SW480 (cell line): ENCODE results near the gene TEAD1.
A peak's percentile ranks its signal among the peaks of the same experiment; 100 is the strongest.

Experiments
- DNase-seq: peaks from one replicate; pipeline ENCODE4 v3.0.0-alpha.2; 2016; ENCODE audit warnings: low spot score

The TEAD1 gene

DNA sequence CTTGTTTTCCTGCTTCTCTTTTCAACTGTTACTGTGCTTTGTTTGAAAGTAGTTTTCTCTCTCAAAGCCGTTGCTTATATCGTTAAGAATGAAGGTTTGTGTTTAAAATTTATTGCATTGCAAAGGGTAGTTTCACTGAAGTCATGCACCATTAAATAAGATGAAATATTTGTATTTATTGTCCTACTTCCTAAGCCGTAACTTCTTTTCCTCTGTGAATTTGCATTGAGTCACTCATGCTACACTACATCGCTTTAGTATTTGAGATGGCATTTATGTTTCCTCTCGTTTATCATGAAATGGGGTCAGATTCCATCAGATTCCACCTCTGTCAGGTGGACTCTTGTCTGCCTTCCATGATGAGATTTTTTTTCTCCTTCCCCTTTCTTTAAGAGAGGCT, 269.1 kb downstream of the TEAD1 start:
- no peak for DNase-seq

DNA sequence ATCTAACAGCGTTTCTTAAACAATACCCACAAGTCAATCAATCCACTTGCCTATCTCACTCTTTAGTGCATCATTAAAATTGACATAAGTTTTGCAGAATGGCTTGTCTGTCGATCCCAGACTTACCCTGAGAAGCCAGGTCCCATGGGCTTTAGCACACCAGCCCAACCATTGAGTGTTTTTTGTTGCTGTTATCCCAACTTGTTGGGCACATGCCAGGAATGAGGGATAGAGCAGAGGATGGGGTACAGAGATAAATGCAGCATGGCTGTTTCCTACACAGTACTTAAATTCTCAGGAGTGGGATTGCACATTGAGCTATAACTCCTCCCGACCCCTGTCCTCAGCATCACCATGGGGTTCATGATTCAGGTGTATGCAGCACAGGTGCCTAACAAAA, 270.7 kb downstream of the TEAD1 start:
- no peak for DNase-seq

GRCh38 chr11:12949453-12949852, 275.2 kb downstream of the TEAD1 start:
- DNase-seq, result peak; percentile 17

DNA sequence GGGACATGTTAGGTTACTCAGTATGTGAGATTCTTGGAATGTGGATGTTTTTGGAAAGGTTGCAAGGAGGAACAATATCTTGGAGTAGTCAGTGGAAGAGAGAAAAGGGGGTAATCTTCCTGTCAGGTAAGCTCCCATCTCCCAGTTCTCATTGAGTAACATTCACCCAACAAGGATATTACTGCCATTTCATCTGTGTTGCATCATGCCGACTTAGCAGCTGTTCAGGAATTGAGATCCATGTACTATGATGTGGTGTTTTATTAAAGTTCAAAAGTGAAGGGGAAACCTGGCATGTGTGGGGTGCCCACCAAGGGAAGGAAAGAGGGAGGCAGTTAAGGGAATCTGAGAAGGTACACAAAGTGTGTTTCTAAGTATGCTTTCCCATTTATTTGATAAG, 276.4 kb downstream of the TEAD1 start:
- peak; percentile 56 for DNase-seq

- DNase-seq, result no peak
These were observed 277.2 kb downstream of the TEAD1 start for GRCh38 chr11:12951376-12951775.

GRCh38 chr11:12952094-12952493, 277.9 kb downstream of the TEAD1 start:
- no peak for DNase-seq

DNA sequence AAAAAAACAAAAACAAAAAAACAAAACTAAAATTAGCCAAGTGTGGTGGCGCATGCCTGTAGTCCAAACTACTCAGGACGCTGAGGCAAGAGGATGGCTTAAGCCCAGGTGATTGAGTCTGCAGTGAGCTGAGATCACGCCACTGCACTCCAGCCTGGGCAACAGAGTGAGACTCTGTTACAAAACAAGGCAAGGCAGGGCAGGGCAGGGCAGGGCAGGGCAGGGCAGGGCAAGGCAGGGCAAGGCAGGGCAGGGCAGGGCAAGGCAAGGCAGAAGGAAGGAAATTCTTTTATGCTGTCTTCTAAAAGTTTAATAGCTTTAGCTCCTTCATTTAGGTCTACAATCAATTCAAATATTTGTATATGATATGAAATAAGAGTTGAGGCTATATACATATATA, 284.8 kb downstream of the TEAD1 start:
- no peak for DNase-seq

DNA sequence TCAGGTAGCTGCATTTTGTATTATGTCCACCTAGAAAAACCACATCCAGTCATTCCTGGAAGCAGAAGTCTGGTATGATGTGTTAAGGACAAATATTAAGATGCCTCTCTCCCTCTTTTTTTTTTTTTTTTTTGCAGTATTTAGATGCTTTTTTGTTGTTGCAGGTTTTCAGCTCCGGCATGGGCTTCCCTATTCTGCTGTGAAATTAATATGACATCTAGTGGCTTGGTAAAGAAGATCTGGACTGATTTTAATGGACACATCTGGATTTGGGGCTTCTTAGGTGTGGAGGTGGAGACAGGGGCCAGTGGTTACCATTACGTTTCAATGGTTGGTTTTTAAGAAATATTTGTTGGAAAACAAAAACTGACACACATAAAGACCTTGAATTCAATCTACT, 287.4 kb downstream of the TEAD1 start:
- DNase-seq, result no peak

DNA sequence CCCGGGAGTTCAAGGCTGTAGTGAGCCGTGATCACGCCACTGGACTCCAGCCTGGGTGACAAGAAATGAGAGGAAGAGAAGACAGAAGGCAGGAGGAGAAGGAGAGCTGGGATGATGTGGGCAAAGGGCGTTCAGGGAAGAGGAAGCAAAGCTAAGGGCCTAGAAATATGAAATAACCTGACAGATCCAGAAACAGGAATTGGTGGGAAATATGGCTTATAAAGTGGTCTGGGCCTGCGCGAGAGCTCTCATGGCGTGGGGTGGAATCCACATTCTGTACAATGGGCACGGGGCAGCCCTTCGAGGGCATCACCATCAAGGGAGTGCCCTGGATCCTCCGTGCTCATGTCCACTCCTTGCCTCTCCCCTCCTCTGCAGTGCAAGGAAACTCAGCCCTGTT, 288.1 kb downstream of the TEAD1 start:
- DNase-seq, result no peak

DNA sequence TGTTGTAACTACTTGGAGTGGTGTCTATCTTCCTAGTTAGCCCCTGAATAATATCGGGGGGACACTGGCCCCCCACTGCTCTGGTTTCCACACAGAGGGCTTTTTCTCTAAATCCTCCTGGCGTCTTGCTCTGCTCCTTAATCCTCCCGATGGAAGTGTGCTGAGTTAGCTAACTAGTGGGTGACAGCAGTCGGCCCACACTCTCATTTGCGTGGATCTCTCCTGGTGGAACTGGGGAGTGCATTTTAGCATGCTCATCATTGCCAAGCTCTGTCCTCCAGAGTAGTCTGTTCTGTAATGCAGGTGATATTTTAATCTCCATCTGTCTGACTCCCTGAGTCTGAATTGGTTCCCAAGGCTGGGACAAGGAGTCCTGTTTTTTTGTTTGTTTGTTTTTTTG, 288.8 kb downstream of the TEAD1 start:
- DNase-seq, result no peak

DNA sequence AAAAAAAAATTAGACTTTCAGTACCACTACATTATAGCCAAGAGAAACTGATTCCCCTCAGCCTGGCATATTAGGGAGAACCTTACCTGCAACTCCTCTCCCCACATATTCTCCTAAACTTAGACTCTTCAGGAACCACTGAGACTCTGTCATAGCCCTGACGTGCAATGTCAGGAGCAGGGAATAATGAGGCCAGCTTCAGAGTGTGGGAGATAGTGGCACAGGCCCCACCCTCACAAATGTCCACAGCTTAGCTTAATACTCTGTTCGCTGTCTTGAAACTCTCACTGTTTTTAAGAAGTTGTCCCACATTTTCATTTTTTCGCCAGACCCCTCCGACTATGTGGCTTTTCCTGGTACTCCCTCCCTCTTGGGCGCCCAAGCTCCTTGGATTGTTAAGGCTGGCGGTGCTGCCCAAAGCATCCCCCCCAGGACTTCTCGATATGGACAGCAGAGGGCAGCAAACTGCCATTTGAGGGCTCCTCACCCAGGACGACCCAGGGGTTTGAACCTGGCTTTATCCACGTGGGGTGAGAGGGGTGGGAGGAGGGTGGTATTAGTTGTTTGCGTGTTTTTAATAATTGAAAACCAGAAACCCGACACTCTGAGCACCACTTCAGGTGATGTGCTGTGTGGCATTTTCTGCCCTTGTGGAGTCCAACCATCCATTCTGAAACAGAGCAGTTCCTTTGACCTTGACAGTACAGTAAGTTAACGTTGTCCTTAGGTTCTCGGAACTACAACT, 289.7 kb downstream of the TEAD1 start:
- peak; percentile 48 for DNase-seq

GRCh38 chr11:12964650-12965049, 290.4 kb downstream of the TEAD1 start:
- no peak for DNase-seq

DNA sequence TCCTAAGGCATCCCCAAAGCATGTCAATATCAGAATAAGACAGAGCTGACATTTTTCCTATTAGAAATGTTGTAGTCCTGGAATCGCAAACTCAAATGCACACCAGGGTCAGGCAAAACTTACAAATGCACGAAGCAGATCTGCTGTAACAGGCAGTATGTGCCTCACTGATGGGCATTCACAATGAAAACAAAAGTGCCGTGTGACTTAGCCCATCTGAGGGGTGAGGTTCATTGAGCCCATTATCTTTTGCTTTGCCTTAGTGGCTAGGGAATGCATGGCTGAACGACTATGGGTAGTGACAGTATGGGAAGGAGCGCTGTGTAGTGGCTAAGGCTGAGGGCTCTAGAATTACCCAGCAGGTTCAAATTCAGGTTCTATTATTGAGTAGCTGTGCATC, 291.8 kb downstream of the TEAD1 start:
- no peak for DNase-seq

DNA sequence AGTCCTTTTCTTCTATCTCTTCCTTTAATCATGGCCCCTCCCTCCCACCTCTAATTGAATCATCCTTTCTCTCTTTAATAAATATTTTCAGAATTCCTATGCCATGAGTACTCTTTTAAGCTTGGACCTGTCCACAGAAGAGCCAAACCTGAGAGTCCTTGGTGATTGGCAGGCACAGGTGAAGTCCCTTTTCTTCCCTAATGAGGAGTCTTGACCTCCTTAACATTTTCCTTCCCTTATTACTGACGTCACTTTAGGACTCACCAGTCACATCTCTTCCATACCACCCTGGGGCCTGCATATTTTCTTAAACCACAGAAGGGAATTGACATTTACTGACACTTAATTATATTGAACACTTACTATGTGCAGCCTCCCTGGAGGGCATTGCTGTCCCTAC, 293.9 kb downstream of the TEAD1 start:
- no peak for DNase-seq

- no peak for DNase-seq
These were observed 294.6 kb downstream of the TEAD1 start for GRCh38 chr11:12968826-12969225.

GRCh38 chr11:12971955-12972354, 297.7 kb downstream of the TEAD1 start:
- DNase-seq, result no peak

GRCh38 chr11:12973528-12974181, 299.4 kb downstream of the TEAD1 start:
- no peak for DNase-seq

GRCh38 chr11:12975195-12975594, 301.0 kb downstream of the TEAD1 start:
- DNase-seq, result no peak

DNA sequence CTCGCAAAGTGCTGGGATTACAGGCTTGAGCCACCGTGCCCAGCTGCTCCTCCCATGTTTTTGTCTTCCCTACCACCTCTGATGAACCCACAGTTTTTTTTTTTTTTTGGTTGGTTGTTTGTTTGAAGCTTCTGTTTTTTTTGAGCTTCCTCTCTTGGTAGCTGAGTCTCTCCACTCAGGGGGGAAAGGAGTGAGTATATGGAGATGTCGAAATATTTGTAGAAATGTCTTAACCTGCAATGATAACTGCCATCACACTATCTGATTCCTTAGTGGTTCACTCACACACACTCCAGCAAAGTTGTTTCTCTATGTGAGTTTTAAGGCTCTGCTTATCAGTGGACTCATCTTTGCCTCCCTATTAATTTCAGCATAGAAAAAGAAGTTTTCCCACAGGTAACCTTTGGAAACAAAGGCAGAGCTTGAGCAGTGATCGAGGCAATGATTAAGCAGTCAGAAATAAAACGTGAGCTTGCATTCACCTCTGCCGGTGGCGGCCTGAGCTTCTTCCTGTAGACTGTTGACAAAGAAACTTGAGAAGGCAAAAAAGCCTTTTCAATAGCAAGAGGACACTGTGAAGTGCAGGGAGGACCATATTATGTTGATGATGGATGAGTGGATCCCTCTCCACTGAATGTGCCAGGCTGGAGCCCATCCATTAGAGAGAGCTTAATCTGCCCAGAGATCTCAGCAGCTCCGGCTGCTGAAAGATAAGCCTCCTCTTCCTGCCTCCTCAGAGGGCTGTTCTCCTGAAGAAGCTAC, 305.9 kb downstream of the TEAD1 start:
- DNase-seq, result no peak

GRCh38 chr11:12981676-12982522, 307.7 kb downstream of the TEAD1 start:
- DNase-seq, result peak; percentile 15

GRCh38 chr11:12983336-12983735, 309.1 kb downstream of the TEAD1 start:
- no peak for DNase-seq

DNA sequence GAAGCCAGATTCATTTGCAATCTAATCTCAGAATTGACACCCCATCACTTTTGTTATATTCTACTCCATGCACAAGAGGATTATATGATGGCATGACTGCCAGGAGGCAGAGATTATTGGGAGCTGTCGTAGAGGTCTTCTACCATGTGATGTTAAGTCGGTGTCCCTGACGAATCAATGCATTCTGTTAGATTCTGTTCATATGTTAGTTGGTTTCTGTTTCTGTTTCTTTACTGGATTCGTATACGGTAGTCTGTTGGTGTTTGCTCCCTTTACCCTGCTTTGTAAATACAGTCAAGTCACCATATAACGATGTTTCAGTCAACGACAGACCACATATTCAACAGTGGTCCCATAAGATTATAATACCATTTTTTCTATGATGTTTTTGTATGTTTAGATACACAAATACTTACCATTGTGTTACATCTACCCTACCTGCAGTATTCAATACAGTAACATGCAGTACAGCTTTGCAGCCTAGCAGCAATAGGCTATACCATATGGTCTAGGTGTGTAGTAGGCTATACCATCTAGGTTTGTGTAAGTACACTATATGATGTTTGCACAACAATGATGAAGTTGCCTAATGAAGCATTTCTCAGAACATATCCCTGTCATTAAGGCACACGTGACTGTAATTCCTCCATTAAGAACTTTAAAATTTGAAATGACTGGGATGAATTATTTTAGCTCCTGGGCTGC, 312.1 kb downstream of the TEAD1 start:
- no peak for DNase-seq
